GM21423 (cell line): ENCODE results near the gene MEFV.
"Not testable (repeated sequence)": the region's sequence is repeated elsewhere in the genome, so short reads cannot be mapped to it uniquely, and the experiment has no call there.

ENCODE experiments used
- ATAC-seq: cut with Tn5 transposase; IDR thresholded peaks from one replicate; pipeline ENCODE4 v1.9.1; 2021; ENCODE audit warnings: mild to moderate bottlenecking, moderate library complexity; ENCODE audit not compliant: unreplicated experiment

The MEFV gene

DNA sequence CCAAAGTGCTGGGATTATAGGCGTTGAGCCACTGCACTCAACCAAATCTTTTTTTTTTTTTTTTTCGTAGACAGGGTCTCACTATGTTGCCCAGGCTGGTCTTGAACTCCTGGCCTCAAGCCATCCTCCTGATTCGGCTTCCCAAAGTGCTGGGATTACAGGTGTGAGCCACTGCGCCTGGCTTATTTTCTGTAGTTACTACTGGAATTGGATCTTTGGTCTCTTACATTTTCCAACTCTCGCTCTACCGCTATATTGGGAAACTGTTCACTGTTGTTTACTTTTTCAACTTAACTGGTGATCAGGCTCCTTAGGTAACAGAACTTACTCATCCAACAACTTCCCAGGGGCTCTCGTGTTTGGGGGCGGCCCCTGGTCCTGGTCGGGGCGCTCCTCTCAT is 35.6 kb downstream of the MEFV start:
- ATAC-seq, result no peak

DNA sequence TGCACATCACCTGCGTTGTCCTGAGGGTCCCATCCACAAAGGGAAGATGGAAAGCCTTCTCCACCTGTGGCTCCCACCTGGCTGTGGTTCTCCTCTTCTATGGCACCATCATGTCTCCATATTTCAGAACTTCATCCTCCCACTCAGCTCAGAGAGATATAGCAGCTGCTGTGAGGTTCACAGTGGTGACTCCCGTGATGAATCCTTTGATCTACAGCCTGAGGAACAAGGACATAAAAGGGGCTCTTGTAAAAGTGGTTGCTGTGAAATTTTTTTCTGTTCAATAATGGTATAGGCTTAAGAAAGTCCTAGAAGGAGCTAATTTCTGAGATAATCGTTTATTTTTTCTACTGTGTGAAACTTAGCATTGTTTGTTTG is 40.2 kb downstream of the MEFV start:
- no peak for ATAC-seq

DNA sequence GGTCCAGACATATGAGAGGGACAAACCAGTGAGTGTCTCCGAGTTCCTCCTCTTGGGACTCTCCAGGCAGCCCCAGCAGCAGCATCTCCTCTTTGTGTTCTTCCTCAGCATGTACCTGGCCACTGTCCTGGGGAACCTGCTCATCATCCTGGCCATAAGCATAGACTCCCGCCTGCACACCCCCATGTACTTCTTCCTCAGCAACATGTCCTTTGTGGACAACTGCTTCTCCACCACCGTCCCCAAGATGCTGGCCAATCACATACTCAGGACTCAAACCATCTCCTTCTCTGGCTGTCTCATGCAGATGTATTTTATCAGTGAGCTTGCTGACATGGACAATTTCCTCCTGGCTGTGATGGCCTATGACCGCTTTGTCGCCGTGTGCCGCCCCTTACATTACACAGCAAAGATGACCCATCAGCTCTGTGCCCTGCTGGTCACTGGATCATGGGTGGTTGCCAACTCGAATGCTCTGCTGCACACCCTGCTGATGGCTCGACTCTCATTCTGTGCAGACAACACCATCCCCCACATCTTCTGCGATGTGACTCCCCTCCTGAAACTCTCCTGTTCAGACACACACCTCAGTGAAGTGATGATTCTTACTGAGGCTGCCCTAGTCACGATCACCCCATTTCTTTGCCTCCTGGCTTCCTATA is 40.7 kb downstream of the MEFV start:
- no peak for ATAC-seq

DNA sequence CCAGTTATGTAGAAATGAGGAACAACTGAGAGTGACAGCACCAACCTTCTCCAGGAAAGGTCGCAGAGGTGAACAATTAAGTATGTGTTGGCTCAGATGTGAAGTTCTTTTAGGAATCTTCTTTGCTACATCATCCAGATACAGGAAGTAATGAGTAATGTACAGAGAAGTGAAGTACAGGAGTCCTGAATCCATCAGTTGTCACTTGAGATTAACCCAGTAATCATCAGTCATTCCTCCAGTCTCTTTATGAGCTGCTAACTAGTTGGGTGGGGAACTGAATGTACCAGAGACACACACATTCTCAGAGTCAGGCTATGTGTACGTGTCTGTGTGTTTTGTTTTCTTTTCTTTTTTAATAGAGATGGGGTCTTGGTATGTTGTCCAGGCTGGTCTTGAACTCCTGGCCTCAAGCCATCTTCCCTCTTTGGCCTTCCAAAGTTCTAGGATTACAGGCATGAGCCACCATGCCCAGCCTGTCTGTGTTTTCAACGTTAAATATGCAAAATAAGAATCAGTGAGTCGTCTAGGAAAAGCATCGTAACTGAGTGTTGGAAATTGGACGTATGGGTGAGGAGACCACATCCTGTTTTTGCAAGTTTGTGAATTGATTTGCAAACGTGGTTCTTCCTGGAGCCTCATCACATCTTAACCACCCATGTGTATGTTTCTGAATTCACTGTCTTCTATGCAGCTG is 41.4 kb downstream of the MEFV start:
- ATAC-seq, result no peak

DNA sequence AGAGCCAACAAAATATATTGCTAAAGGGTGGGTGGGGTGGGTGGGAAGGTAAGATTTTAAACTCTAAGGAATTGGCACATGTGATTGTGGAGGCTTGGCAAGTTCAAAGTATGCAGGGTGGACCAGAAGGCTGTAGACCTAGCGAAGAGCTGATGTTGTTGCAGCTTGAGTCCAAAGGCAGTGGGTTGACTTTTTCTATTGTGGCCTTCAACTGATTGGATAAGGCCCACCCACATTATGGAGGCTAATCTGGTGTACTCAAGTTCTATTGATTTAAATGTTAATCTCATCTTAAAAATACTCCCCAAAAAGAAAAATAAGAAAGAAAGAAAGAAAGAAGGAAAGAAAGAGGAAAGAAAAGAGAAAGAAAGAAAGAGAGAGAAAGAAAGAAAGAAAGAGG is 43.9 kb downstream of the MEFV start:
- ATAC-seq, result no peak

DNA sequence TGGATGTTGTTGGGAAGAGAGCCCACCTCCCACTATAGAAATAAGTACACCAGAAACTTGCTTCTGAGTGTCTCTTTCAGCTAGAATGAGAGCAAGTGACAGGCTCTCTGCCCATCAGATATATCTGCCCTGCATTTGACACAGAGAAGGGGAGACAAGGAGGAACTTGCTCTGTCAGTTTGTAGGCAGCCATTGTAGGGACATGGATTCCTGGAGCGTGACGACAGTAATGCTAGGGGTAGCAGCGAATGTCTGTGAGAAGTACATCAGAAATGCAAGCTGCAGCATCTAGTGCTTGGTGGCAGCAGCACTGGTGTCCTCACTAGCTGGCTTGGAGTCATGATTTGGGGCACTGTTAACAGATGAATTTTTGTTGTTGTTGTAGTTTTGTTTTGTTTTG is 44.4 kb downstream of the MEFV start:
- ATAC-seq, result no peak

DNA sequence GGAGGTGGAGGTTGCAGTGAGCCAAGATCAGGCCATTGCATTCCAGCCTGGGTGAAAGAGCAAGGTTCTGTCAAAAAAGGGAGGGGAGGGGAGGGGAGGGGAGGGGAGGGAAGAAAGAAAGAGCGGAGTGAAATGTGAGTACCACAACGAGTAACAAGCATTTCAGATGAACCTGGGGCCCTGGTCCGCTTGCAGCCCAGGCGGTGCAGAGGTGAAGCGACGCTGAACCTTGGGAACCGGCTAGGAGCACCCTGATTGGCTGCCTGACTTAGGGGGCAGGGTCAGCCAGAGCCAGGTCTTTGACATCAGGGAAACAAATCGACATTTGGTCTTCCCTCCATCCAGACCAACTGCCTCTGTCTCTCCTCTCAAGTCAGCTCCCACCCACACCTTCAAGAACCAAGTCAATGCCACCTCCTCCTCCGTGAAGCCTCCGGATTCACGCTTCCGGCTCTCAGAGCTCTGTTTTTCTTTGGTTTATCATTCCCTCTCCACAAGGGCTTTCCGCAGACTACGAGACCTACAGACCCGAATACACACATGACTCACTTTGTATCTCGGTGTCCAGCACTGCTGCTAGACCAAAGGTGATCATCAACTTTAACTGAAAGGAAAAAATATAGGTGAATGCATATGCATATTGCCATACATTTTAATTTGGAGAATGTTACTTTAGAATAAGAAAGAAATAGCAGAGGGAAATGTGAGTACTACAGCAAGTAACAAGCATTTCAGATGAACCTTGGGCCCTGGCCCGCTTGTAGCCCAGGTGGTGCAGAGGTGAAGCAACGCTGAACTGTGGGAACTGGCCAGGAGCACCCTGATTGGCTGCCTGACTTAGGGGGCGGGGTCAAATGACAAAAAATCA is 49.1 kb downstream of the MEFV start:
- no peak for ATAC-seq

DNA sequence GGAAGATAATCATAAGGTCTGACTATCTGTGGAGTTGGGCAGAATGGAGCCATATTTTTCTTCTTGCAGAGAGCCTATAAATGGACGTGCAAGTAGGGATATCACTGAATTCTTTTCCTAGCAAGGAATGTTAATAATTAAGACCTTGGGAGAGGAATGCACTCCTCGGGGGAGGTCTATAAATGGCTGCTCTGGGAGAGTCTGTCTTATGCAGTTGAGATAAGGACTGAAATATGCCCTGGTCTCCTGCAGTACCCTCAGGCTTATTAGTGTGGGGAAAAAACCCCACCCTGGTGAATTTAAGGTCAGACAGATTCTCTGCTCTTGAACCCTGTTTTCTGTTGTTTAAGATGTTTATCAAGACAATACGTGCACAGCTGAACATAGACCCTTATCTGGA is 50.5 kb downstream of the MEFV start:
- not testable (repeated sequence) for ATAC-seq

DNA sequence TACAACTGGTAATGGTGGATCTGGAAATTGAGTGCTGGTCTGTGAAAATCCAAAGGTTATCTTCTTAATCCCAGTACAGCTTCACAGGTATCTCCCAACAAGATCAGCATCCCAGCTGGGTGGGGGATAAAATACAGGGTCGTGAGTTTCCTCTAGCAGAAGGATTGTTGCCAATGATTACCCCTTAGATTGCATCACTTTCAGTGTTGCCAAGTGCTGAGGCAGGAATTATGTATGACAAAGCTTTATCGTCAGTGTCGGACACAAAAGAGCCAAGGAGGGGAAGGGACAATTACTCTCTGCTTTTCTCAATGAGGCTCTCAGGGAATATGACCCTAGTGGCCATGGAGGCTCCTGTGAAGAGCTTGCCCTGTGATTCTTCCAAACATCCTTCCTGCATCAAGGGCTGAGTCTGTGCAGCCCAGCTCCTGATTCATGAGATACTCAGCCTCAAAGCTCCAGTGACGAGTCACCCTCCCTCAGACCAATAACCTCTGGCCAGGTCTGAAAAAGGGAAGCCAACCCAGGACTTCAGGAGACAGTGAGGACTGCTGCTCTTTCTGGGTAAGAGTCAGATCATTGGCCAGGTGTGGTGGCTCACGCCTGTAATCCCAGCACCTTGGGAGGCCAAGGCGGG is 53.4 kb downstream of the MEFV start:
- no peak for ATAC-seq

DNA sequence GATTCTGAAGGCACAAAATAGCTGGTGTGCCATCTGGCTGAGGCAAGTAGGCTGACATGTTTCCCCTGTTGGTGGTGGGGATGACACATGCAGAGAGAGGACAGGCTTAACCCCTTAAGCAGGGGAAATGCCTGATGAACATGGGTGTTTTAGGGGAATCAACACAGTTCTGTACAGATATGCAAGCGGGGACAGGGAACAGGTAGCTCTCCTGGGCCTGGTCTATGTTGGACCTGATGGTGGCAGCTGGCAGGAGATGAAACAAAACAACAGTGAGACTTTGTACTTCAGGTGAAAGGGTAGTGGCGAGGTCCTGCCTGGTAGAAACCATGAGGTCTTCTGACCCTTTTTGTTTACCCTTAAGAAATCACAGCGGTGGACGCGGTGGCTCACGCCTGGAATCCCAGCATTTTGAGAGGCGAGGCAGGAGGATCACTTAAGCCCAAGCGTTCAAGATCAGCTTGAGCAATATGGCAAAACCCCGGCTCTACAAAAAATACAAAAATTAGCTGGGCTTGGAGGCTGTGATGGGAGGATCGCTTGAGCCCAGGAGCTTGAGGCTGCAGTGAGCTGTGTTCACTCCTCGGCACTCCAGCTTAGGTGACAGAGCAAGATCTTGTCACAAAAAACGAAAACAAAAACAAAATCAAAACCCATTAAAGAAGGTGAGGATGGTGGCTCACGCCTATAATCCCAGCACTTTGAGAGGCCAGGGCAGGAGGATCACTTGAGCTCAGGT is 57.9 kb downstream of the MEFV start:
- ATAC-seq, result no peak

DNA sequence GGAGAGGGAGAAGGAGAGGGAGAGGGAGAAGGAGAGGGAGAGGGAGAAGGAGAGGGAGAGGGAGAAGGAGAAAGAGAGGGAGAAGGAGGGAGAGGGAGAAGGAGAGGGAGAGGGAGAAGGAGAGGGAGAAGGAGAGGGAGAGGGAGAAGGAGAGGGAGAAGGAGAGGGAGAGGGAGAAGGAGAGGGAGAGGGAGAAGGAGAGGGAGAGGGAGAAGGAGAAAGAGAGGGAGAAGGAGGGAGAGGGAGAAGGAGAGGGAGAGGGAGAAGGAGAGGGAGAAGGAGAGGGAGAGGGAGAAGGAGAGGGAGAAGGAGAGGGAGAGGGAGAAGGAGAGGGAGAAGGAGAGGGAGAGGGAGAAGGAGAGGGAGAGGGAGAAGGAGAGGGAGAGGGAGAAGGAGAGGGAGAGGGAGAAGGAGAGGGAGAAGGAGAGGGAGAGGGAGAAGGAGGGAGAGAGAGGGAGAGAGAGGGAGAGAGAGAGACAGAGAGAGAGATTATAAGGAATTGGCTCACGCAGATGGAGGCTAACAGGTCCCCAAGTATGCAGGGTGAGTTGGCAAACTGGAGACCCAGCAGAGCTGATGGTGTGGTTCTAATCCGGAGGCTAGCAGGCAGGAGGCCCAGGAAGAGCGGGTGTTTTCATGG is 58.6 kb downstream of the MEFV start:
- ATAC-seq, result not testable (repeated sequence)

DNA sequence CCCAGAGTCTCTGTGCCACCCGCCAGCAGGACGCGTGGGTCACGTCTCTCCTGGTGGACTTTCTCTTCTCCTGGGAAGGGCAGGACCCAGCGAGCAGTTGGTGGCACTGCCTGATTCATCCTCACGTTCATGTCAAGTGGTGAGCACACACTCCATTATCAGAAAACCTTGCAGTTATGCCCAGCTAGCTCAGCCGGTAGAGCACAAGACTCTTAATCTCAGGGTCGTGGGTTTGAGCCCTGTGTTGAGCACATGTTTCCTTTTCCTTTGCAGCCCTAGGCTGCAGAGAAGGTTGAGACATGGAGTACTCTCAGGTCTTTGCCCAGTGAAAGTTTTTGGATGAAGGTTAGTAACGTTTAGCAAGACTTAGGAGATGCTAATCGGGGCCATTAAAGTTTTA is 60.5 kb downstream of the MEFV start:
- no peak for ATAC-seq

DNA sequence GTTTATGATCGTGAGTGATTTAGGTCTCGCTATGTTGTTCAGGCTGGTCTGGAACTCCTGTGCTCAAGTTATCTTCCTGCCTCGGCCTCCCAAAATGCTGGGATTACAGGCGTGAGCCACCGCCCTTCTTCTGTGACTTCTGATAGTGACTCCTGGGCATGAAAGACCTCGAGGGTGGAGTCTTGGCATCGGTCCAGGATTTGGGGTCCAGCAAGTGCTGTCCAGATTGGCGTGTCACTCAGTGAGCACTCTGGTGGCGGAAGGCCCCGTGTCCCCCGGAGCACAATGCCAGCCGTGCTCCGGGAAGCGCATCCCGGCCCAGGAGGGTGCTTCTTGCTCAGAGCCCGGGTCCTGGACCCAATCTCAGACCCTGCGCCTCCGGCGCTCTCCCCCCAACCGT is 61.6 kb downstream of the MEFV start:
- no peak for ATAC-seq

DNA sequence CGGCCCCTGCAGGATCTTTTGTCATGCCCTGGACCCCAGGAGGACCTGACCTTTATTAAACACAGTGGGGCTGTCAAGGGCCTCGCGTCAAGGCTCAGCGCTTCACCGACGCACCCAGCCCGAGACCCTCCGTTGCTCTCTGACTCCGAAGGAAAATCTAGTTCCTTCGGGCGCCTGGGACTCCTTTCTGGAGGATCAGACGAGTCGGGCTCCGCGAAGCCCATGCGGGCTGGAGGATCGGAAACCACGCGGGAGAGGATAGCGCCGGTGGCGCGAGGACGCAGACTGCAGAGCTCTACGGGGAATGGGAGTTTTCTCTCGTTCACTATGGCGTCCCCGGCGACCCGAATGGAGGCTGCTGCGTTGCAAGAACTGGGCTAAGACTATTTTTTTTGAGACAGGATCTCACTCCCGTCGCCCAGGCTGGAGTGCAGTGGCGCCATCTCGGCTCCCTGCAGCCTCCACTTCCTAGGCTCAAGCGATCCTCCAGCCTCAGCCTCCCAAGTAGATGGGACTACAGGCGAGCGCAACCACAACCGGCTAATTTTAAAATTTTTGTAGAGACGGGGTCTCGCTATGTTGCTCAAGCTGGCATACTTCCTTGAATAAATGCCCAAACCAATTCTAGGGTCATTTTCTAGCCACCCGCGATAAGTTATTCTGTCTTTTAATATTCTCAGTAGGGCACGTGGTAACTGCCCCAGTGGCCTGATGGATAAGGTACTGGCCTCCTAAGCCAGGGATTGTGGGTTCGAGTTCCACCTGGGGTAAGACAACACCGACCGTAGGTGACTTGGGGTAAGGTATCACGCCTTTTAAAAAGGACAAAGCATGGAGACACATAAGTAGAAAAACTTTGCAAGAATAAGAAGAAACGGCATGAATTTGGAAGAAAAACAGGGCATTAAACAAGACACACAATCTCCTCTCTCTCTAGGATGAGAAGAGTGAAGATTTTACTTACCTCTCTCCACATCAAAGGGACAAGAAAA is 62.9 kb downstream of the MEFV start:
- no peak for ATAC-seq

DNA sequence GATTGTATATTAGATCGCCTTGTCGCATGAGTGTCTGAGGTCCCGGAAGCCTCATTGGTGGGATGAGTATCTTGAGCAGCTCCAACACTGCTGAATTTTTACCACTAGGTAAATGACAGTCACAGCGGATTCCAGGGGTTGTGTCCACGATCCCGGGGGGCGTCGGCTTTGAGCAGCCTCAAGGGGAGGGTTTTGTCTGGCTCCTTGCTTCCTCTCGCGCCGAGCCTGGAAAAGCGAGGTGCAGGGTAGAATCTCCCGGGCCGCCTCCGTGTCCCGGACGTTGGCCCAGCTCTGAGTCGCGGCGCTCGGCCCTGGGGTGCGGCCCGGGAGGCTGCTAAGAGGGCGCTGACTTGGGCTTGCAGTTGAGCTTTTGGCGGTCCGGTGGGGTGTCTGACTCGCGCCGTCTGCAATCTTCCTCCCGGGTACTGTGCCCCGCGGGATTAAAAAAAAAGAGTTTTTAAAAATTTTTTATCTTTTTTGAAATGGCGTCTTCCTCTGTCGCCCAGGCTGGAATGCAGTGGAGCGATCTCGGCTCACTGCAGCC is 63.9 kb downstream of the MEFV start:
- no peak for ATAC-seq
